HEK293T (cell line): ENCODE results near the gene LCE3C.

Experiments used
- CTCF ChIA-PET: fragments of 350-600 bp; formaldehyde crosslinking; extraction: SDS; loops from one replicate; lab custom pipeline; 2021; ENCODE audit warnings: antibody characterized with exemption, inconsistent platforms; lab: Yijun Ruan, JAX
- POLR2A ChIA-PET: fragments of 350-600 bp; formaldehyde crosslinking; extraction: SDS; loops from one replicate; lab custom pipeline; 2020; ENCODE audit warnings: antibody characterized with exemption, inconsistent platforms; lab: Yijun Ruan, JAX
- DNase-seq: peaks from one replicate; pipeline ENCODE4 v3.0.0; 2012; ENCODE audit warnings: mixed read lengths; ENCODE audit errors: extremely low spot score
- ARNT ChIP-seq: fragments of 450-650 bp; IDR thresholded peaks from 2 replicates; pipeline ENCODE4 v1.6.1; 2017; ENCODE audit warnings: mild to moderate bottlenecking
- BHLHE40 ChIP-seq: fragments of 450-650 bp; IDR thresholded peaks from 2 replicates; pipeline ENCODE4 v1.6.1; 2016; ENCODE audit warnings: mild to moderate bottlenecking, moderate library complexity, borderline replicate concordance
- CTBP1 ChIP-seq: fragments of 450-650 bp; IDR thresholded peaks from 2 replicates; pipeline ENCODE4 v1.6.1; 2016; ENCODE audit warnings: borderline replicate concordance
- ELF4 ChIP-seq: fragments of 450-650 bp; IDR thresholded peaks from 2 replicates; pipeline ENCODE4 v1.6.1; 2017; ENCODE audit warnings: antibody characterized with exemption
- FOXA1 ChIP-seq: fragments of 450-650 bp; IDR thresholded peaks from 2 replicates; pipeline ENCODE4 v1.6.1; 2016; ENCODE audit warnings: mild to moderate bottlenecking
- FOXK2 ChIP-seq: fragments of 450-650 bp; IDR thresholded peaks from 2 replicates; pipeline ENCODE4 v1.6.1; 2016; ENCODE audit warnings: mild to moderate bottlenecking
- FOXM1 ChIP-seq: fragments of 450-650 bp; IDR thresholded peaks from 2 replicates; pipeline ENCODE4 v1.6.1; 2017; ENCODE audit warnings: mild to moderate bottlenecking, borderline replicate concordance
- HDGF ChIP-seq: fragments of 450-650 bp; IDR thresholded peaks from 2 replicates; pipeline ENCODE4 v1.6.1; 2017; ENCODE audit warnings: antibody characterized with exemption, borderline replicate concordance
- L3MBTL2 ChIP-seq: fragments of 450-650 bp; conservative IDR thresholded peaks from 2 replicates; pipeline ENCODE4 v1.6.1; 2016; ENCODE audit warnings: mild to moderate bottlenecking
- LEF1 ChIP-seq: fragments of 450-650 bp; IDR thresholded peaks from 2 replicates; pipeline ENCODE4 v1.6.1; 2017; ENCODE audit warnings: mild to moderate bottlenecking, borderline replicate concordance
- NFRKB ChIP-seq: fragments of 450-650 bp; IDR thresholded peaks from 2 replicates; pipeline ENCODE4 v1.6.1; 2016; ENCODE audit warnings: mild to moderate bottlenecking, moderate library complexity
- SP1 ChIP-seq: fragments of 450-650 bp; IDR thresholded peaks from 2 replicates; pipeline ENCODE4 v1.6.1; 2017
- SUZ12 ChIP-seq: fragments of 450-650 bp; IDR thresholded peaks from 2 replicates; pipeline ENCODE4 v1.6.1; 2016; ENCODE audit warnings: mild to moderate bottlenecking
- TARDBP ChIP-seq: fragments of 450-650 bp; IDR thresholded peaks from 2 replicates; pipeline ENCODE4 v1.6.1; 2016
- ZNF384 ChIP-seq: fragments of 450-650 bp; IDR thresholded peaks from 2 replicates; pipeline ENCODE4 v1.6.1; 2016
- TF ChIP-seq, protein P1 (sequence below): fragments of 450-650 bp; IDR thresholded peaks from 2 replicates; pipeline ENCODE4 v1.6.1; 2016

Gene LCE3C

GRCh38 chr1:152580433-152580832, 19.6 kb upstream of the LCE3C start, which contains the start of gene LCE3D:
Gene LCE3D (minus strand): TSS chr1:152580516. CDS start chr1:152579936, 580 bp downstream.
- no peak for DNase-seq
- POLR2A ChIA-PET = no interaction called here
- CTCF ChIA-PET = no interaction called here

GRCh38 chr1:152582647-152583046, 17.4 kb upstream of the LCE3C start:
- POLR2A ChIA-PET = no interaction called here
- no peak for DNase-seq
- TF ChIP-seq FOXK2 = no peak
- no peak for TF ChIP-seq SUZ12
- CTCF ChIA-PET = no interaction called here

More at GRCh38 chr1:152580433-152580832, 19.6 kb upstream of the LCE3C start, which contains the start of gene LCE3D:
- TF ChIP-seq ZNF384 = no peak
- no peak for TF ChIP-seq FOXA1
- TF ChIP-seq FOXM1 = no peak
- no peak for TF ChIP-seq L3MBTL2
- TF ChIP-seq CTBP1 = no peak
- TF ChIP-seq ARNT = no peak
- TF ChIP-seq SUZ12 = no peak
- TF ChIP-seq SP1 = no peak
- no peak for TF ChIP-seq LEF1
- TF ChIP-seq FOXK2 = no peak
- no peak for TF ChIP-seq ELF4
- no peak for TF ChIP-seq TARDBP
- no peak for TF ChIP-seq HDGF
- TF ChIP-seq, protein P1, sequence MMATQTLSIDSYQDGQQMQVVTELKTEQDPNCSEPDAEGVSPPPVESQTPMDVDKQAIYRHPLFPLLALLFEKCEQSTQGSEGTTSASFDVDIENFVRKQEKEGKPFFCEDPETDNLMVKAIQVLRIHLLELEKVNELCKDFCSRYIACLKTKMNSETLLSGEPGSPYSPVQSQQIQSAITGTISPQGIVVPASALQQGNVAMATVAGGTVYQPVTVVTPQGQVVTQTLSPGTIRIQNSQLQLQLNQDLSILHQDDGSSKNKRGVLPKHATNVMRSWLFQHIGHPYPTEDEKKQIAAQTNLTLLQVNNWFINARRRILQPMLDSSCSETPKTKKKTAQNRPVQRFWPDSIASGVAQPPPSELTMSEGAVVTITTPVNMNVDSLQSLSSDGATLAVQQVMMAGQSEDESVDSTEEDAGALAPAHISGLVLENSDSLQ = no peak
- no peak for TF ChIP-seq NFRKB

- ChIA-PET POLR2A (no interaction called here), CTCF (no interaction called here)
- TF ChIP-seq ARNT (no peak), TARDBP (no peak), BHLHE40 (no peak), CTBP1 (no peak), FOXA1 (no peak), ELF4 (no peak), ZNF384 (no peak), L3MBTL2 (no peak), FOXK2 (no peak), FOXM1 (no peak), NFRKB (no peak), HDGF (no peak), SP1 (no peak)
- TF ChIP-seq, protein P1 = no peak
- no peak for DNase-seq
Observed at GRCh38 chr1:152585586-152585985, 14.4 kb upstream of the LCE3C start.

DNA sequence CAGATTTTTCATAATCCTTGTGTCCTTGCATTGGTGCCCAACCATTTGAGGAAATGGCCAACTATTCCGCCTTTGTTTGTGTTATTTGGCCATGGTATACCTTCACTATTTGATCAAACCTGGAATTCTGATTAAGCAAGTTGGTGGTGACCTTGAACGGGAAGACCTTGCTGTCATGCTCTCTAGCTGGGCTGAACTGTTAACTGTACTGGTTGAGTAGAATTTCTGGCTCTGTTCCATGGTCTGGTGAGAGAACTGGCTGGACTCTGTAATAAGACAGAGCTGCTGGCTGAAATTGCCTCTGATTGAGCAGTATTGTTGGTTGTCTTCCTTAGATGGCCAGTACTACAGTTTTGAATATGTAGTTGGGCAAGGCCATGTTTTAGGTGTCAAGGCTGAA, 3.0 kb upstream of the LCE3C start:
- POLR2A ChIA-PET = no interaction called here
- no peak for DNase-seq
- CTCF ChIA-PET = no interaction called here
- TF ChIP-seq SUZ12 = no peak
- no peak for TF ChIP-seq ELF4
- TF ChIP-seq SP1 = no peak
- no peak for TF ChIP-seq NFRKB
- no peak for TF ChIP-seq FOXA1
- no peak for TF ChIP-seq CTBP1
- no peak for TF ChIP-seq LEF1
- no peak for TF ChIP-seq FOXK2
- no peak for TF ChIP-seq BHLHE40
- no peak for TF ChIP-seq ARNT
- no peak for TF ChIP-seq ZNF384
- TF ChIP-seq FOXM1 = no peak
- TF ChIP-seq, protein P1 = no peak

DNA sequence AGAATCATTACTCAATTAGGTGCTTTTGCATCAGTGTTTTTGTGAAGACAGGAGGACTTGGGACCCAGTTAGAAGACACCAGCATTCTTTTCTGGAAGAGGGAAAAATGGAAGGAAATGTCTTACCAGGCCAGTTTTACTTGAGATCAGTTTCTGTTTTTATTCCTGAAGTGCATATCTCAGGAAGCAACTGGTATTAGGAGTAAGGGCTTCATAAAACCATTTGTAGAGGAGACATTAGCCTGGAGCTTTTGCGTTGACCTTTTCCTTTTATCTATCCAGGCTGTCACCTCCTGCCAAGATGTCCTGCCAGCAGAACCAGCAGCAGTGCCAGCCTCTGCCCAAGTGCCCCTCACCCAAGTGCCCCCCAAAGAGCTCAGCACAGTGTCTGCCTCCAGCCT, 13.5 kb downstream of the LCE3C start, which contains the start of gene LCE3B:
LCE3B (plus strand) TSS at position 301 of the 400 bp plus-strand sequence; CDS start at position 301, 0 bp downstream.
- POLR2A ChIA-PET = no interaction called here
- no peak for TF ChIP-seq TARDBP
- no peak for TF ChIP-seq CTBP1
- TF ChIP-seq LEF1 = no peak
- TF ChIP-seq HDGF = no peak
- no peak for TF ChIP-seq FOXM1
- TF ChIP-seq FOXA1 = no peak
- no peak for TF ChIP-seq BHLHE40
- CTCF ChIA-PET = no interaction called here
- DNase-seq = no peak

DNA sequence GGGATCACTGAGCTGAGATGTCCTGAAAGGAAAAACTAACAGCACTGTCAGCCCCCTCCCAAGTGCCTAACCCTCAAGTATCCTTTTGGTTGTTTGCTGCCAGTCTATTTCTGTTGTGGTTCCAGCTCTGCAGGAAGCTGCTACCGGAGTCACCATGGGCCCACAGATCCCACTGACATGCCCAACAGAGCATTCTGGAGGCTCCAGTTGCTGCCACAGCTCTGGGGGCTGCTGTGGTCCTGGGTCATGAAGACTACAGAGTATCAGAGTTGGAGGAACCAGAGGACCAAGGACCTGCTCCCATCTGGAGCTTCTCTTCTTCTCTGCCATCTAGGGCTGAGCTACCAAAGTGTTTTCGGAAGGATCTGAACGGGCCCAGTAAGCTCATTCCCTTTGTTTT, 22.0 kb downstream of the LCE3C start:
- peak; percentile 3 for DNase-seq
- TF ChIP-seq NFRKB (no peak), FOXA1 (no peak), L3MBTL2 (no peak), ARNT (no peak), SP1 (no peak), HDGF (no peak), TARDBP (no peak), ZNF384 (no peak), ELF4 (no peak), FOXK2 (no peak), LEF1 (no peak), BHLHE40 (no peak), SUZ12 (no peak), CTBP1 (no peak), FOXM1 (no peak)
- TF ChIP-seq, protein P1 = no peak
- ChIA-PET POLR2A (no interaction called here), CTCF (interaction anchor here (0.6 to 1.2 kb wide), 2 partner anchors 31 to 43 kb away, joined by 4 read pairs; no protein-coding TSS in a partner anchor)
